NCI-H1436 treated with DMSO at 0.1 percent for 48 hours (cell line): ENCODE results near the gene PRM3.

ENCODE experiments used
- DNase-seq: peaks from one replicate; lab custom pipeline; 2025; lab: John Stamatoyannopoulos, UW

Gene PRM3

DNA sequence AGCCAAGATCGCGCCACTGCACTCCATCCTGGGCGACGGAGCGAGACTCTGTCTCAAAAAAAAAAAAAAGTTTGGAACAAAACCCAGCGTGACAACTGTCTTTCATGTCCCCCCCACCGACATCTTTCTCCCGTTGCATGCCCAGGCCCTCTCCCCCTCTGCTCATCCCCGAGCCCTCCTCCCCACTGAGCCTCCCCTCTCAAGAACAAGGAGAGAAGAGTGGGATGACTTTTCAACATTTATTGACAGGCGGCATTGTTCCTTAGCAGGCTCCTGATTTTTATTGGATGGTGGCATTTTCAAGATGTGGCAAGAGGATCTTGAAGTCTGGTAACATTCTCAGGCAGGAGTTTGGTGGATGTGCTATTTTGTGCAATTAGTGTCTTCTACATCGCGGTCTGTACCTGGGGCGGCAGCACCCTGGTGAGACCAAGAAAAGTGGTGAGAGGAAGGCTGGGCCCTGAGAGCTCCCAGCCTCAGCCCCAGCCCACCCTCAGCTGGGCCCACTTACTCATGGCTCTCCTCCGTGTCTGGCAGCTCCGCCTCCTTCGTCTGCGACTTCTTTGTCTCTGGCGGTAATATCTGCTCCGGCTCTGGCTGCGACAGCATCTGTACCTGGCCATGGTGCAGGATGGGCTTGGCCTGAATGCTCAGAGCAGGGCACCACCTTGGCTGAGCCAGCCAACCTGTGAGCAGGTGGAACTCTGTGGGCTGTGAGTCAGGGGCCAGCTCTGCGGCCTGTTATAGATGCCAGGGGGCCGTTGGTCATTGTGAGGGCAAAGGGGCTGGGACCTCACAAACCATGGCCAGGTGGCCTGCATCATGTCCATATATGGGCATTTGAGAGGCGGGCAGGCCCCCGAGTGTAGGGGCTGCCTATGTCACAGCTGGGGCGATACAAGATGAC is 7.4 kb upstream of the PRM3 start, which contains the start of gene PRM1:
PRM1 (minus strand) TSS at position 715 of the 907 bp plus-strand sequence; CDS start at position 623, 92 bp downstream.
- DNase-seq = no peak

DNA sequence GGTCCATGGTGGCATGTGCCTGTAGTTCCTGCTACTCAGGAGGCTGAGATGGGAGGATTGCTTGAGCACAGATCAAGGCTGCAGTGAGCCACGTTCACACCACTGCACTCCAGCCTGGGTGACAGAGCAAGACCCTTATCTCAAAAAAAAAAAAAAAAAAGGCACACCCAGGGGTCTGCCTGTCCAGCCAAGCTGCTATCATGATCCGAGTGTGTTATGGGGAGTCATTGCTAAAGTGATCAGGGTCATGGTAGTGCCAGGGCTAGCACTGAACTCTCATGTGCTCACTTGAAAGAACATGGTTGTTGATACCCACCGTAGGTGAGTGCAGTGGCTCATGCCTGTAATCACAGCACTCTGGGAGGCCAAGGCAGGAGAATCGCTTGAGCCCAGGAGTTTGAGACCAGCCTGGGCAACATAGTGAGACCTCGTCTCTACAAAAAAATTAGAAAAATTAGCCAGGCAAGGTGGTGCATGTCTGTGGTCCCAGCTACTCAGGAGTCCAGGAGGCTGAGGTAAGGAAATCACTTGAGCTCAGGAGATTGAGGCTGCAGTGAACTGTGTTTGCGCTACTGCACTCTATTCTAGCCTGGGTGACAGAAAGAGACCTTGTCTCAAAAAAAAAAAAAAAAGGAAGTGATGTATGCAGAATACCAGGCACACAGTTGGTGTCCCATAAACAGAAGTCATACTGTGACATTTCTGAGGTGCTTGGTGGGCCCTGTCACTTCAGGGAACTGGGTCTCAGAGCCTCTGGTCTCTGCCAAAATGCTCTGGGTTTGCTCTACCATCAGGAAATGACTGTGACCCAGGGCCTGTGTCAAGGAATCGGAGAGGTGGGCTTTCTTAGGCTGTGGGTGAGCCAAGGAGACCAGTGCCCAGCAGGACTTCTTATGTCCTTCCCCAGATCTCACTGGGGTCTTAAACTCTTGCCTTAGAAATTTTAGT is 5.5 kb upstream of the PRM3 start:
- DNase-seq = no peak

DNA sequence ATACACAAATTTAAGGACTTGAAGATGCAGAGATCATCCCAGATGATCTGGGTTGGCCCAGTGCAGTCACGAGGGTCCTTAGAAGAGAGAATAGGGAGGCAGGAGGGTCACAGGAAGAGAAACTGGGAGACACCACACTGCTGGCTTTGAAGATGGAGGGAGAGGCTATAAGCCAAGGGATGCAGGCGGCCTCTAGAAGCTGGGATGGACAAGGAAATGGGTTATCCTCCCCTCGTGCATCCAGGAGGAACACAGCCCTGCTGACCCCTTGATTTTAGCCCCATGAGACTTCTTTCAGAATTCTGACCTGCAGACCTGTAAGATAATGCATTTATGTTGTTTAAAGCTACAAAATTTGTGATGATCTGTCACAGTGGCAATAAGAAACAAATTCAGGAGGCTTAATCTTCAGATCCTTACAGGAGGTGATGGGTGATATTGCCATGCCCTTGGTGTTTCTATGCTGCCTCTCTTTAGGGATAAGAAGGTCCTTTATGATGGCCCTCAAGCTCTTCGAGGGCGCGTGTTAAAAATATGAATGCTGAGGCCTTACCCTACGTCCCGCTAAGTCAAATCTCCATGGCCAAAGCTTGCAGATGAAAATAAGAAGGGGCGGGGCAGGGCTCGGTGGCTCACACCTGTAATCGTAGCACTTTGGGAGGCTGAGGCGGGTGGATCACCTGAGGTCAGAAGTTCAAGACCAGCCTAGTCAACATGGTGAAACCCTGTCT is 4.3 kb upstream of the PRM3 start:
- DNase-seq = no peak

DNA sequence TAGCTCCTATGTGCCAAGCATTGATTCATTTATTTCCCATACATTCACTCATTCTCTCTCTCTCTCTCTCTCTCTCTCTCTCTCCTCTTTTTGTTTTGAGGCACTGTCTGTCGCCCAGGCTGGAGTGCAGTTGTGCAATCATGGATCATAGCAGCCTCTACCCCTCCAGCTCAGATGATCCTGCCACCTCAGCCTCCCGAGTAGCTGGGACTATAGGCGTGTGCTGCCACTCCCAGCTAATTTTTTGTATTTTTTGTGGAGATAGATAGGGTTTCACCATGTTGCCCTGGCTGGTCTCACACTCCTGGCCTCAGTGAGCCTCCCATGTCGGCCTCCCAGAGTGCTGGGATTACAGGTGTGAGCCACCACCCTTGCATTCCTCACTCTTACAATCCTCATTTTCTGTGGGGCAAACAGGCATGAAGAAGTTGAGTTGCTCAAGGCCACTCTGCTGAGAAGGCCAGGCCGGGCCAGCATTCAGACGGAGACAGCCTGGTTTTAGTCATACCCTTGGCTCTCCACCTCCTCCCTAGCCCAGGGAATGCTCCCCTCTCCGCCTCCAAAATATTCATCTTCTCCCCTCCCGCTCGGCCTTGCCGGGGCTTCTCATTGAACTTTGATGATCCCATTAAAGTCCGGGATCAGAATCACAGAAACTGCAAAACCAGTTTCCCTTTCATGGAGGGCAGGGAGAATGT is 3.6 kb upstream of the PRM3 start:
- no peak for DNase-seq

DNA sequence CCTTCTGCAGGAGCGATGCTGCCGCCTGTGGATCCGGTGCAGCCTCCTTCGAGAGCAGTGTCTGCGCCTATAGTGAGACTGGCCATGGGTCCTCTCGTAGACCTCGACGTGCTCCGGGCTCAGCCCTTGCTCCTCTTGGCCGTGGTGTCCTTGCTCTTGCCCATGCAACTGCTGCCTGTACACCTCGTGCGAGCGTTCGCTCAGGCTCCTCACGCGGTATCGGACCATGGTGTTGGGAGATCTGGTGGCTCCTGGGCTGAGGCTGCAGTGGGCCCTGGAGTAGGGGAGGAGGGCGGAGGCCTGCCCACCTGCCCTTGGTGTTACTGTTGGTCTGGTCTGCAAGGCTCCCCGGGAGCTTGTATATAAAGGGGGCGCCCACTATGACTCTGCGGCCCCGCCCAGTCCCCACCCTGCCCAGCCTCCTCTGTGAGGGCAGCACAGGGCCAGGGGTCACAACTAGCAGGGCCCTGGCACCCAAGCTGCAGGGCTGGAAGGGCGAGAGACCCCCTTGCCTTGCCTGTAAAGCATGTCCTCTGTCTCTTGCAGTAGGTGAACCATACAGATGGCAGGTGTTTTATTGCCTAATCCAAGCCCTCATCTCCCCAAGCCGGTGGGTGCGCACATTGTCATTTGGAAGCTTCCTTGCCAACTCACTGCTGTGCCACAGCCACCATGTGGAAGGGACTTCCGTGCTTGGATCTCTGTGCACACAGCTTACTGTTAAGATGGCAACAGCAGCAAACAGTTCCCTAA is 2.9 kb upstream of the PRM3 start, which contains the start of gene PRM2:
PRM2 (minus strand) TSS at position 338 of the 753 bp plus-strand sequence; CDS start at position 228, 110 bp downstream.
- no peak for DNase-seq

DNA sequence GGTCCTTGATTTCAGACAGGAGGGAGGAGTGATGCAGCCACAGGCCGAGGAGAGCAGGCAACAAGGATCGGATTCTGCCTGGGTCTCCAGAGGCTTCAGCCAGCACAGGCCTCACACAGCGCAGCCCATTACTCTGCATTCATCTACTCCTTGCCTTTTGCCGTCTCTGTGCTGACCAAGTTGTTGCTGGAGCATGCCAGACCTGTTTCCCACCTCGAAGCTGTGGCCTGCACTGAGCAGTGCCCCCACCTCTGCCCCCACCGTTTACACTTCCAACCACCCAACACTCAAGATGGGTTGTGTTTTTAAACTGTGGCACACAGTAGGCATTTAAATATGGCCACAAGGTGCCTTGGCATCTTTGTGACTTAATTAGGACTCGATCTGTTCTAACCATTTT is 1.5 kb upstream of the PRM3 start:
- no peak for DNase-seq

DNA sequence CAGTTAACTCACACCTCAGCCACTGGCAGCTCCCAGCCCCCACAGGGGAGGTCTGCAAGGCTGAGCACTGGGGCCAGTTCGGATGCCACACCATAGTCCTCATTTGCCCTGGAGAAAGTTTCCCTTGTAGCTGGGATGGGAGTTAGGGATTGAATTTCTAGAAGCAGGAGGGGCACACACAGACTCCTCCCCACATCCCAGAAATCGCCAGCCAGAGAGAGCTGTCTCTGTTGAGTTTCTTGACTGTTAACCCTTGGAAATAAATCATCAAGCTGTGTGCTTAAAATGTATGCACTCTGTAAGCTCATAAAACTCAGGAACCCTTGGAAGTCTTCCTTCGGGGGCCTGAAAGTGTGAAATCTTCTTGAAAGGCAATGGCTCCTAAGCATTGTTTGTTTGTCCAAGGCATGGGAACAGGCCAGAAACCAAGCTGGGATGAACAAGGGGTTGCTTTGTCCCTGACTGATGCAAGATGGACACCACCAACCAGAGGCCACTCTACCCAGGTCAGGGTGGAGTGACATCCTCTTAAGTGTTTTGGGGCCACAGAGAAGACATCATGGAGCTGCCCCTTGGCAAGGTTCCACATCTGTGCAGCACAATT is 394 bp upstream of the PRM3 start:
- DNase-seq = no peak

DNA sequence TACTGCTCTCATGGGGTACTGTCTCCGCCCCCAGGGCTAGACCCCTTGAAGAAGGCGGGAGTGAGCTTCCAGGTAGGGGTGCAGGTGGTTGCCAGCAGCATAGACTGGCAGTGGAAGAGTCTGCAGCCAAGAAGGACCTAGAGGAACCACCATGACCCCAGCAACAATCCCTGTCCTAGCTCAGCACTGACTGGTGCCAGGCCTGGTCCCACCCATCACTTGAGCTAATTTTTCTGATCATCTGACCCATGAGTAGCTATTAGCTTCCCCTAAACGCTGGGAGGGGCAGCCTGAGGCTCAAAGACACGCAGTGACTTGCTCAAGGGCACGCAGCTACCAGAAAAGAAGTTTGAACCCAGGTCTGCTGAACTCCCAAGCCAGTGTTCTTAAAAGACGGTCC is 945 bp downstream of the PRM3 start:
- no peak for DNase-seq

DNA sequence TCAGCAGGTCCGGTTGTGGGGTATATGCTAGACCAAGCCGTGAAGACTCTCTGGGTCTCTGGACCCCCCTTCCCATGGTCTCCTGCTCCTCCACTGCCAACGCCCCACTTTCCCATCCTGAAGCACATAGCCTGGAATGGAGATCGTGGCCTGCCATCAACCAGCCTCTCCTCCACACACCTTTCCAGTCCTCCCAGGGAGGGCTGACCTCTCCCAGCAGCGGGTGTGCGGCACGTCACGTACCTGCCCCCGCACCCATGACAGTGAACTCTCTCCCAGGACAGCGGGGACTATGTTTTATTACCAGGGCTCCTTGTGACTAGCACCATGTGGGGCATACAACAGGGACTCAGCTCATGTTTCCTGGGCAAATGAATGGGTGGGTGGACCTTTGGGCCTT is 1.8 kb downstream of the PRM3 start:
- DNase-seq = no peak

DNA sequence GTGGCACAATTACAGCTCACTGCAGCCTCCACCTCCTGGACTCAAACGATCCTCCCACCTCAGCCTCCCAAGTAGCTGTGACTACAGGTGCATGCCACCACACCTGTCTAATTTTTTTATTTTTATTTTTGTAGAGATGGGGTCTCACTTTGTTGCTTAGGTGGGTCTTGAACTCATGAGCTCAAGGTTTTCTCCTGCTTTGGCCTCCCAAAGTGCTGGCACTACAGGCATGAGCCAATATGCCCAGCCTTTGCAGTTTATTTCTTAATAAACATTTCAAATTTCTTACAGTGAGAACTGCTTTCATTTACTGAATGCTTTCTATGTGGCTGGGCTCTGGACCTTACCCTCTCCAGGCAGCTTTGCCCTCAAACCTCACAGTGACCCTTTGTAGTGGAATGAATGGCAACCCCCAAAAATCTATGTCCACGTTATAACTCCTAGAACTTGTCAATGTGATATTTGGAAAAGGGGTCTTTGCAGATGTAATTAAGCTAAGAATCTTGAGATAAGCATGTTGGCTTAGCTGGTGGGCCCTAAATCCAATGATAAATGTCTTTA is 2.7 kb downstream of the PRM3 start:
- DNase-seq = no peak

DNA sequence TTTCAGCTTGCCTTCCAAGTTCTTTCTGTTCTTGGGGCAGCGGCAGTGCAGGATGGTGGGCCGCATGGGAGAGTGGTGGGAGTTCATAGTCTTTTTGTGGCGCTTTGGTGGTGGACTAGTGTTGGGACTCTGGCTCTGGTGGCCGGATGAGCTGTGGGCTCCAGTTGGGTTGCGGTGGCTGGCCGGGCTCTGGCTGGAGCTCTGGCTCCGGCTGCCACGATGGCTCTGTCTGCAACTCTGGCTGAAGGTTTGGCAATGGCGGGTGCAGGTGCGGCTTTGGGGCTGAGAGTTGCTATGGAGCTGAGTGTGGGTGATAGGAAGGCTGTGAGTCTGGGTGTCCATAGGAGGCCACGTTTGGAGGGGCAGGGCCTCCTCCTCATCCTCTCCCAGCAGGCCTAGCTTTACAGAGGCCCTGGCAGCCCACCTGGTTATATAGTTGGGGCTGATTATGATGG is 4.5 kb downstream of the PRM3 start, which contains the start of gene TNP2:
TNP2 (minus strand) TSS at position 405 of the 455 bp plus-strand sequence; CDS start at position 342, 63 bp downstream.
- DNase-seq = no peak

DNA sequence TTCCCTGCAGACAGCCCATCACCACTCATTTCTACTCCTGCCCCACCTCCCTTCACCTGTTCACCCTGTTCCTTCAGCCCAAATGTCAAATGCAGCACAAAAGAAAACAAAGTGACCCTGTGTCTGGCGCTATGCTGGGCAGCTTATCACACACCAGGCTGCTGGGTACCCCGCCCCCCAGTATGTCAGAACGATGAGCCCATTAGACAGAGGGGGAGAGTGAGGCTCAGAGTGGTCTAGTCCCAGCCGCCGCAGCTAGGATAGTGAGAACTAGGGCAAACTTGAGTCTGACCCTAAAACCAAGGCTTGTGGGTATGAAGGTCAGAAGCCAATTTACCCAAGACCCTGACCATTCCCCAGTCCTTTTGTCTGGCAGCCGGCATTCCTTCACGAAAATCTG is 8.3 kb downstream of the PRM3 start:
- no peak for DNase-seq

DNA sequence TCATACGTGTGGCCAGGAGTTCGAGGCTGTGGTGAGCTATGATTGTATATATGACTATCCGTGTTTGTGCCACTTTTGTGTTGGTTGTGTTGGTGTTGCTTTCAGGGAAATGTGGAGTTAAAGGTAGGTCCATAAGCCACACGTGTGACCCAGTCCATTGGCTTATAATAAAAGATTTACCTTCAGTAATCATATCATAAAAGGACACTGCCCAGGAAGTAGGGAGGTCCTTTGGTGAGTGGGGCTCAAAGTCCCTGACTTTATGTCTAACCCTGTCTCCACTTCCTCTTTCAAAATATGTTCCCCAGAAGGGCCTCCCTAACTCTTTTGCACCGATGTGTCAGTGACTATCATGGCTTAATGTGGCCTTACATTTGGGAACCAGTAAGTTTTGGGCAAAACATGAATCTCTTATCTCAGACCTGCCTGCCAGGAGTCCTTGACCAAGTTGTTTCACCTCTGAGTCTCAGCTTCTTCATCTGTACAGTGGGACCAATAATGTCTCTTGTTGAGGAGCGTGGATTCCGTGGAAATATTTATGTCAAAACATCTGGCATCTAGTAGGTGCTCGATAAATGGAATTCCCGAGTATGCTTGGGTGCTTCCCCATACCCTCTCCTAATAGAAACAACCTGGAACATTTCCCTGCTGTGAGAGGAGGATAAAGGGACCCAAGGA is 9.1 kb downstream of the PRM3 start:
- no peak for DNase-seq

DNA sequence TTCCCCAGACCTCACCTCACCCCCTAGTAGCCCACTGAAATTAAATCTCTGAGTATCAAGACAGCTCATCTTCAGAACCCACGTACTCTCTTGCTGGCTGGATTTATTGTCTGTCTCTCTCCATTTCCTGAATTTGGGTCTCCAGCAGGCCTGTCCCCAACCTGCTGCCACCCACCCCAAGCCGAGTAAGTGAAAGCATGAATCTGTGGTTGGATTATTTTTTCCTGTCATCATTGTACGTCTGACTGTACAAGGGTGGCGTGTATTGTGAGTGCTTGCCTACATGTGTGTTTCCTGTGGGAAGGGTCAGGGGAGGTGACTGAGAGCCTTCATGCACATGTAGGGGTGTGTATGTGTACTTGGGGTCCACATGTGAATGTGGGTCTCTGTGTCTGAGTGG is 9.7 kb downstream of the PRM3 start:
- DNase-seq = no peak

DNA sequence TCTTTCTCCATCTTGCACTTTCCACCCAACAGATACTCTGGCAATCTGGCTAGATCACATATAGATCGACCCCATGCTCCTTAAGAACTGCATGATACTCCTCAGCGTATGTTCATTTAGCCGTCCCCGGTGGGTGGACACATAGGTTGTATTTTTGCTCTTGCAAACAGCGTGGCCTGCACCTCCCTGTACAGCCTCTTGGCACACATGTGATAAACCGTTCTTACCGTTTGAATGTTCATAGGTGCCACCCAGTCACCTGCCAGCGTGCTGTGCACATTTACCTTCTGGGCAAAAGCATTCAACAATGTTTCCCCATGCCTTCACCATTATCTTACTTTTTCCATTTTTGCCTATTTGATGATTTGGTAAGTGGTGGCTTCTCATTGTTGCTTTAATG is 10.5 kb downstream of the PRM3 start:
- DNase-seq = no peak

DNA sequence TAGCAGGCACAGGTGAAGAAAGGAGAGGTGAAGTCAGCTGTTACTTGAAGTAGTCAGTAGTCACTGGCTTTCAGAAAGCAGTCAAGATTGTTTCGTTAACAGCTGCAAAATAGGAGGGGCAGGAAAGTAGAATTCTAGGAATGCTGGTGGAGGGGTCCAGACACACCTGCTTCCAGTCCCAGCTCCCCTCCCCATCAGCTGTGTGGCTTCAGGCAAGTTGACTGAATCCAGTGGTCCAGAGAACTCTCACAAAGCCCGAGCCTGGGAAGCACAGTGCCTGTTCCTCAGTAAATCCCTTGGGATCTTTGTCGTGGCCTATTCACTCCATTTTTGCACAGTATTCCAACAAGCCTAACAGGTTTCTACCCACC is 12.8 kb downstream of the PRM3 start:
- DNase-seq = no peak

DNA sequence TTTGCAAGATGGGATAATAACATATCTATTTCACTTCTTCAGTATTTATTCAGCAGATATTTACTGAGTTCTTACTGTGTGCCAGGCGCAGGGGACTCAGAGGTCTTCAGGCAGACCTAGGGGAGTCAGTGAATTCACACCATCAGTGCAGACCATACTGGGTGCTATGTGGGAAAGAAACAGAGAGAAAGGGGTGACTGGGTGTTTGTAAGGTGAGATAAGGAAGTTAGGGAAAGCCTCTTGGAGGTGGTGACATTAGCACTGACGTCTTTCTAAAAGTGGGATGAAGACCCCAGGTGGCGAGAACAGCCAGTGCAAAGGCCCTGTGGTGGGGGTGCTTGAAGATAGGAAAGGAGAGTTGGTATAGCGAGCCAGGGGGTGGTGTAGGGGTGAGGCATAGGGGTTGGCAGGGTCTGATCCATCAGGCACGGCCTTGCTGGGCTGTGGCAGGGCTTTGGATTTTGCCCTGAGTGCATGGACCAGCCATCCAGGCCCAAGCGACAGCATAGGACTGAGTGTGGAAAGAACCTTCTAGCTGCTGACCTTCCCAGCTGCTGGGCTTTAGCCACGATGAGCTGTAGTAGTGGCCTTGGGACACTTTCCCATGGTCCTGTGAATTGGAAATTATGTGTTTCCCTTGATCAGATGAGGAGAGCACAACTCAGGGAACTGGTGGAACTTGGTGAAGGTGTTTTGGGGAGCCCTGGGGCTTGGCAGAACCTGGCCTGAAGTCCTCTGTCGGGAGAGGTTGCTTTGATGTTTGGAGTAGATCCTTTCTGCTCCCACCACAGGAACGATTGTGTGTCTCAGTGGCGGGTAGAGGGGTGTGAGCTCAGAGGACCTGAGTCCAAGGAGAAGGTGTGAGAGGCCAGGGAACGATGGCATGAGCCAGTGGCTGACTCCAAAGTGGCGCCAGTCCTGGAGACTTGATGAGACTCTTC is 13.5 kb downstream of the PRM3 start:
- DNase-seq = no peak
